Stimulated activated effector memory CD8-positive, alpha-beta T cell treated with anti-CD3 and anti-CD28 coated beads, Interleukin-12 subunit alpha, Interleukin-12 subunit beta, amount 100 ng/mL, for 72 hours (primary cell): ENCODE measurements around the gene LLCFC1.
A peak's percentile ranks its signal among the peaks of the same experiment; 100 is the strongest.

ENCODE experiments used
- ATAC-seq: fragments of 150-1000 bp; cut with Tn5 transposase; 2 replicates; pipeline ENCODE4 v1.10.0; 2021
- DNase-seq, 2 donors: peaks; one replicate each; pipeline ENCODE4 v3.0.0; 2021 to 2022; ENCODE audit warnings: low spot score in 2 of 2
- H3K27ac Mint-ChIP-seq: one replicate; pipeline ENCODE4 v1.8.0; 2022; ENCODE audit warnings: mild to moderate bottlenecking, mixed read lengths
- H3K36me3 Mint-ChIP-seq: one replicate; pipeline ENCODE4 v1.8.0; 2022; ENCODE audit warnings: mild to moderate bottlenecking, mixed read lengths
- H3K4me1 Mint-ChIP-seq: one replicate; pipeline ENCODE4 v1.8.0; 2022; ENCODE audit warnings: mixed read lengths
- H3K4me3 Mint-ChIP-seq: one replicate; pipeline ENCODE4 v1.8.0; 2022; ENCODE audit warnings: mild to moderate bottlenecking, mixed read lengths
- H3K9me3 Mint-ChIP-seq: one replicate; pipeline ENCODE4 v1.8.0; 2022; ENCODE audit warnings: mixed read lengths

LLCFC1 gene

DNA sequence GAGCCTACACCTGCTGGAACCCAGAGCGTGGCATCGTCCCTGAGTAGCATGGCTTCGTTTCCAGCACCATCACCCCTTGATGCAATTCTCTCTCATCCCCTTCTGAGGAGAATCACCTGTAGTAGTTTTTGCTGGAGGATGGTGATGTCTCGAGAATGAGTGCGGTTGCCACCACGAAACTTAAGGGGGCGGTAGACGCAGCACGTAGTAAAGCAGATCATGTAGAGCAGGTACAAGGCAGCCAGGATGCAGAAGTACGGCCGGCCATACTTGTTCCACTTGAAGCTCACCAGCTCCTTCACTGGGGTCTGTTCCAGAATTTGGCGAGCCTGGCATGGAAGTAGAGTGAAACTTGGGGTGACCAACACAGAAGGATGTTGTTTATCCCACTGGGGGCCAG lies 13.9 kb upstream of the LLCFC1 start:
- H3K4me3 Mint-ChIP-seq = no peak overlapping the region
- no peaks in the 10 kb centered on the region for H3K9me3 Mint-ChIP-seq
- no peaks in the 10 kb centered on the region for H3K36me3 Mint-ChIP-seq
- ATAC-seq (no peak), DNase-seq (no peak)
- no peaks in the 10 kb centered on the region for H3K4me1 Mint-ChIP-seq
- no peak overlapping the region for H3K27ac Mint-ChIP-seq

DNA sequence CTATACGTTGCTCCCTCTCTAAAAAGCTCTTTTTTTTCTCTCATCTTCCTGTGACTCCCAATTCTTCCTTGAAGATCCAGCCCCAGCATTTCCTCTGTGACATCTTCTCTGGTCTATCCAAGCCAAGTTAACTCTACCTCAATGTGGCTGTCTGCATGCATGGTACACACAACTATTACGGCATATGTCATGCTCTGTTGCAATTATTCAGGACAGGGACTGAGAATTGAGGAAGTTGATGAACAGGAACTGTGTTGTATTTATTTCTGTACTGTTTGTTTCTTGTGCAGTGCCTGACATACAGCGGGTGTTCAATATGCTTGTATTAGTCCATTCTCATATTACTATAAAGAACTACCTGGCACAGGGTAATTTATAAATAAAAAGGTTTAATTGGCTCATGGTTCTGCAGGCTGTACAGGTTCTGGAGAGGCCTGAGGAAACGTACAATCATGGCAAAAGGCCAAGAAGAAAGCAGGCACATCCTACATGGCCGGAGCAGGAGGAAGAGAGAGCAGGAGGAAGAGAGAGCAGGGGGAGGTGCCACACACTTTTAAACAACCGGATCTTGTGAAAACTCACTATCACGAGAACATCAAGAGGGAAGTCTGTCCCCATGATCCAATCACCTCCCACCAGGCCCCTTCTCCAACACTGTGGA lies 12.1 kb upstream of the LLCFC1 start:
- DNase-seq = no peak
- no peak overlapping the region for H3K4me3 Mint-ChIP-seq
- H3K27ac Mint-ChIP-seq = no peak overlapping the region
- no peak for ATAC-seq
- H3K4me1 Mint-ChIP-seq = no peaks in the 10 kb centered on the region
- no peaks in the 10 kb centered on the region for H3K9me3 Mint-ChIP-seq
- no peaks in the 10 kb centered on the region for H3K36me3 Mint-ChIP-seq

DNA sequence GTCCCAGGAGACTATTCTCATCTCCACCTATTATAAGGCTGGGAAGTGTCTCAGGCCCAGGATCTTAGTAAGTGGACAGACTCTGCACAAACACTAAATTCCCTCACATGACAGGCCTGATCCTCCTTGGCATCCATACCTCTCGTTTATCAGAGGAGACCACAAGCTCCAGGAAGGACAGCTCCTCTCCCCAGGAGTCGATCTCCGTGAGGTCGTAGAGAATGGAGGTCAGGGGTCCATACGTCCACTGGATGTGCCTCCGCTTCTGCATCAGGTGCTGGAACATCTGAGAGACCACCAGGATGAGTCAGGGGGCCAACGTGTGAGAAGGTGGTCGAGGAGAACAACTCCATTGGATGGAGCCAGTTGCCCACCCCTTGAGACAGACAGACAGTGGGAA lies 11.3 kb upstream of the LLCFC1 start:
- H3K27ac Mint-ChIP-seq = no peak overlapping the region
- no peaks in the 10 kb centered on the region for H3K4me1 Mint-ChIP-seq
- H3K4me3 Mint-ChIP-seq = no peak overlapping the region
- H3K36me3 Mint-ChIP-seq = no peaks in the 10 kb centered on the region
- ATAC-seq = no peak
- no peaks in the 10 kb centered on the region for H3K9me3 Mint-ChIP-seq
- DNase-seq = no peak

DNA sequence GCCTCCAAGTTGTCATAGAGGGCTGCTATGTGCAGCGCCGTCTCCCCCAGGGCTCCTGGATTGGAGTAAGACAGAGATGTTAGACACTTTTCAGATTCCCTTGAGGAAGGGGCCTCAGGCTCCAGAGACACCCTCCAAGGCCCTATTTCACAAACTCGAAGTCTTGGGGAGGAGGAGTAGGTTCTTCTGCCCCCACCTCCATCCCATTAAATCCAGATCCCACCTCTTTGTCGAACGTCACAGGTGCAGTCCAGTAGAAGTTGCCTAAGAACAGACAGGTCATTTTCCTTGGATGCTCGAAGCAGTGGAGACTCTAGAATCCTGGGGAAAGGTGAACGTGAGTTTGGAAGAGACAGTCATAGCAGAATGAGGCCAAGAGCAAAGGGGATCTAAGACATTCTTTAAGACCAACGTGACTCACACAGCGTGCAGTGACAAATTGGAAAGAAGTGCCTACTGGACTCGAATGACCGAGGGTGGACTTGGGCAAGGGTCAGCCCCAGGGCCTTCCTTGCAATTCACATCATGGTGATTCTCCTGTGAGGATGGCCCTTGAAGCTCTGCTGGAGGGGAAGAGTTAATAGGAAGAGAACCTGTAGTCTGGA lies 9.1 kb upstream of the LLCFC1 start:
- Mint-ChIP-seq H3K4me1 (peaks cover 6% of the 10 kb centered on the region), H3K36me3 (no peaks in the 10 kb centered on the region), H3K9me3 (no peaks in the 10 kb centered on the region), H3K27ac (no peak overlapping the region), H3K4me3 (no peak overlapping the region)
- no peak for ATAC-seq
- no peak for DNase-seq

DNA sequence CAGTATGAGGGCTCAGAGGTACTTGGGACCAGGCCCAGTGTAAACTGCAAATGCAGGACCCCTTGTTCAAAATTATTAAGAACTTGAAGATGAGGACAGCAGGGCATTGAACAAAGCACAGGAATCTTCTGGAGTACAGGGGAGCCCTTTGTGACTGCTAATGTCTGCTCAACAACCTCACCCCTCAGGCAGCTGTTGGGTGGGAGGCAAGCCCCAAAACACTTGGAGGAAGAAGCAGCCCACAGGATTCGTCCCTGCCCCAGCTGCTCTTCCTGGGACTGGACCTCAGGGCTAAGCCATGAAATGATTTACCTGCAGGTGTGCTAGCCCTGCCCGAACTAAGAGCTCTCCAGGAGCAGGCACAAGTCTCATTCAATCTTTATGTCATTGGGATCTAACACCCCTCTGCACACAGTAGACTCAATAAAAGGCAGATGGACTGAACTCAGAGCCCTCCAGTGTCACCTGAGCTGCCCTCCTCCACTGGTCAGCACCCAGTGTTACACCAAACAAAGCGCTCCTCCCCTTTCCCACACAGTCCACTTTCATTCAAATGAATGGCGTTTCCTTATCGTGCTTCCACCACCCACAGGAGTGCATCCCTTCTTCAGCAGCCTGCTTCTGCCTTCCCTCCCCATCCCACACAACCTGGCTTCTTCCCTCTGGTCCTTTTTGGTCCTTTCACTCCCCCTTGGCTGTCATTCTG lies 6.7 kb upstream of the LLCFC1 start:
- ATAC-seq (no peak), DNase-seq (no peak)
- H3K36me3 Mint-ChIP-seq = no peaks in the 10 kb centered on the region
- no peak overlapping the region for H3K27ac Mint-ChIP-seq
- H3K4me1 Mint-ChIP-seq = peaks cover 6% of the 10 kb centered on the region
- H3K4me3 Mint-ChIP-seq = no peak overlapping the region
- no peaks in the 10 kb centered on the region for H3K9me3 Mint-ChIP-seq

DNA sequence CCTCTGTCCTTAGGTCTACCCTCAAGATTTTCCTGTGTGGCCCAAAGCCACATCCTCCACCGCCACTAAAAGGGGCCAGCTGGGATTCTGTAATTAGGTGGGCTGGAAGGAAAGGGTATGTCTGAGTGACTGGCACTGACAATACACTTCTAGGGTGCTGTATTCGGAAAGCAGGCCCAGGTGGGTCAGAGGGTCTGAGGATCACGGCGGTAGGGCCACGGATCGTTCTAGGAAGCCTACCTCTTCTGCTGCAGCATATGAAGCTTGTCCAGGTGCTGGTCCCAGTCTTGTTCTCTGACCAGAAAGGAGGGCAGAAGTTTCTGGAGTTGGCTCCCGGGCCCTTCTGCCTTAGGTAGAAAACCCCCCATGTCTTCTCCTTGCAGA lies 6.2 kb upstream of the LLCFC1 start:
- Mint-ChIP-seq H3K36me3 (no peaks in the 10 kb centered on the region), H3K9me3 (no peaks in the 10 kb centered on the region), H3K27ac (no peak overlapping the region), H3K4me3 (no peak overlapping the region), H3K4me1 (peaks cover 6% of the 10 kb centered on the region)
- no peak for ATAC-seq
- DNase-seq = no peak

DNA sequence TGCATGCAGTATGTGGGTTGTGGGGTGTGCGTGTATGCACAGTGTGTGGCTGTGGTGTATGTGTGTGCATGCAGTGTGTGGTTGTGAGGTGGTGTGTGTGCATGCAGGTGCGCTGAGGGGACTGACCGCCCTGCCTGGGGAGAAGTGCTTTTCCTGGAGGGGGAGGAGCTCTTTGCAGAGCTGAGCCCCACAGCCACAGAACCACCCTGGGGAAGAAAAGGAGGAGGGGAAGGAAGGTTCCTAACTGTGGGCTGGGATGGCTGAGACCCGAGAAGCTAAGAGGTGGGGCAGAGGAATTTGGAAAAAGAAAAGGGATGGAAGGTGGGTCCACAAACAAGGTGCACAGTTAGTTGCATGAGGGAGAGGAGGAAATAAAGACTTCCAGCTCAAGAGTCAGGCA lies 5.7 kb upstream of the LLCFC1 start, which contains the start of gene TRPV5:
TSS of gene TRPV5 (minus strand) at position 123 of the 400 bp plus-strand sequence. CDS start 287 bp downstream, outside the sequence.
- no peak within 1 kb of the TSS for H3K27ac Mint-ChIP-seq
- no peaks in the 10 kb centered on the region for H3K36me3 Mint-ChIP-seq
- no peak within 1 kb of the TSS for H3K4me3 Mint-ChIP-seq
- peaks cover 6% of the 10 kb centered on the region for H3K4me1 Mint-ChIP-seq
- DNase-seq (no peak), ATAC-seq (peak; percentile 24)
- no peaks in the 10 kb centered on the region for H3K9me3 Mint-ChIP-seq

DNA sequence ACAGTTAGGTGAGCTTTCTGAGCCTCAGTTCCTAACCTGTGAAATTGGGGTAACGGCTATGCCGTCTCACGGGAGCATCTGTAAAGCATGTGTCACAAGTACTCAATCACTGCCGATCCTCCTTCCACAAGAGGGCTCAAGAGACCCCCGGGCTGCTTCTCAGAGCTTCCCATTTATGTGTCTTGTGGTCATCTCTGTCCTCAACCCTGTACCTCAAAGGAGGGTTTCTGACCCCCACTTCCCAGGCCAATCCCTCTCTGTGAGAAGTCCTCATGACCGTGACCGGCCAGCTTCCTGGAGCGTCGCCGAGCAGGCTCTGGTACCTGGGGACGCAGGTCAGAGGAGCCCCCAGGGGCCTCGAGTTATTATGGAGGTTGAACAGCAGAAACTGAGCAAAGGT lies 5.2 kb upstream of the LLCFC1 start:
- ATAC-seq (no peak), DNase-seq (no peak)
- Mint-ChIP-seq H3K9me3 (no peaks in the 10 kb centered on the region), H3K36me3 (no peaks in the 10 kb centered on the region), H3K4me1 (peaks cover 6% of the 10 kb centered on the region), H3K4me3 (no peak overlapping the region), H3K27ac (no peak overlapping the region)

DNA sequence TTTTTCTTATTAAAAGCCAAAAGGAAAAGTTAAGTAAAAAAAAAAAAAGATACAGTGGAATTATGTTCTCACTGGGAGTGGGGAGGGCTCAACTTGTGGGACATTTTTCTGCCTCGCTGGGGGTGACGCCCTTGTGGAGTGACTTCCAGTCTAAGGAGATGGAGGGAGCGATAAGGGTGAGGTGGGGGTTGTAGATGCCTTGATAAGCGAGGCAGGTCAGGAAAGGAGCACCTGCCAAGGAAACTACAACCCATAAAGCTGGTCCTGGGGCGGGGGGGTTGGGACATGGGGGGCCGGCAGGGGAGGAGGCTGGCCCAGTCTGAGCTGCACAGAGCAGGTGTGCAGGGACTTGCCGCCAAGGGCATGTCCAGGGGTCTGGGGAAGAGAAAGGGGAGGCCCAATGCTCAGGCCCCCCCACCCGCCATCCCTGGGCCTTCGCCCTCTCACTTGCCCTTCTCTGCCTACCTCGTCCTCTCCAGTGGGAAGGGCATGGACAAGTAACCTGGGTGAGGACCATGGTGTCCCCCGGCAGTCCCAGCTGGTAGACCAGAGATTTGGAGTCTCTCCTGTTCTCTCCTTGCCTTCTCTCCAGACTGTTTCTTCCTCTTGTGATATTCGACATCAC lies 3.2 kb upstream of the LLCFC1 start:
- peaks cover 6% of the 10 kb centered on the region for H3K4me1 Mint-ChIP-seq
- no peaks in the 10 kb centered on the region for H3K9me3 Mint-ChIP-seq
- no peaks in the 10 kb centered on the region for H3K36me3 Mint-ChIP-seq
- no peak overlapping the region for H3K27ac Mint-ChIP-seq
- no peak overlapping the region for H3K4me3 Mint-ChIP-seq
- DNase-seq (no peak), ATAC-seq (no peak)

DNA sequence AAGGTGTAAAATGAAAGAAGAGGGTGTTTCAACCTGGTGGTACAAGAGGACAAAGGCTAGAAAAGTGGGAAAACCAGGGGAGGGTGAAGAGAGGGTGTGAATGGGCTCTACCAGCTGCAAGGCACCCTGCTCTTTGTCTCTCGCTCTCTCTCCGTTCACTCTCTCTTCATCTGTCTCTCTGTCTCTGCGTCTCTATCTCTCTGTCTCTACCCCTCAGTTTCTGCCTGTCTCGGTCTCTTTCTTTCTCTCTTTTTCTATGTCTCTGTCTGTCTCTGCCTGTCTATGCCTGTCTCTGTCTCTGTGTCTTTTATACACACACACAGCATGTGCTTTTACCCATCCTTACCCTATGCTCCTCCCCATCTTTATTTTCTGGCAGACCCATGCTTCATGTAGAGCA lies 673 bp upstream of the LLCFC1 start:
- H3K4me3 Mint-ChIP-seq = no peak overlapping the region
- peaks cover 1% of the 10 kb centered on the region for H3K4me1 Mint-ChIP-seq
- ATAC-seq = no peak
- DNase-seq = no peak
- H3K36me3 Mint-ChIP-seq = no peaks in the 10 kb centered on the region
- H3K9me3 Mint-ChIP-seq = no peaks in the 10 kb centered on the region
- H3K27ac Mint-ChIP-seq = no peak overlapping the region

DNA sequence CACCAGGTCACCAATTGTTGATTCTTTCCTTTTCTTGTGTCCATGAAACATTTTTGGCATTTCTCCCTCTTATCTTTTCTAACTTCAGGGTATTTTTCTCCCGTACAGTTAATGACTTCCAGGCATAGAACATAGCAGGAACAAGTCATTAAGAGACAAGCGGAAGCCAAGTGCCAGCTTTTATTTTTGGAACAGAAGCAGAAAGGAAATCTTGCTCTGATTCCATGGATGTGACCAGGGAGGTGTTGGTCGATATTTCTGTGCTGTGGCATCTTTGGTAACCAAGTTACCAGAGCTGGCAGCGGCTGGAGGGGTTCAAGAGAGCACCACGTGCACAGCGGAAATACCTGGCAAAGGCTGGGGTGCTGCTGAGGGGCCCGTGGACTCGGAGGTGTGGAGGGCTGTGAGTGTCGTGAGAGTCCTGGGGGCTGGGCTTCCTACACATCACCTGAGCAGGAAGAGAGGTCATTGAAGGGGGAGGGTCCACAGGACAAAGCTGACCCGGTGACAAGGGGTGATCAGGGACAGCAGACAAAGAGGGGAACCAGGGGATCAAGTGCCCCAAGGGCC lies 1.8 kb downstream of the LLCFC1 start:
- Mint-ChIP-seq H3K9me3 (no peaks in the 10 kb centered on the region), H3K36me3 (no peaks in the 10 kb centered on the region), H3K4me3 (no peak overlapping the region), H3K4me1 (no peaks in the 10 kb centered on the region), H3K27ac (no peak overlapping the region)
- ATAC-seq (no peak), DNase-seq (no peak)

DNA sequence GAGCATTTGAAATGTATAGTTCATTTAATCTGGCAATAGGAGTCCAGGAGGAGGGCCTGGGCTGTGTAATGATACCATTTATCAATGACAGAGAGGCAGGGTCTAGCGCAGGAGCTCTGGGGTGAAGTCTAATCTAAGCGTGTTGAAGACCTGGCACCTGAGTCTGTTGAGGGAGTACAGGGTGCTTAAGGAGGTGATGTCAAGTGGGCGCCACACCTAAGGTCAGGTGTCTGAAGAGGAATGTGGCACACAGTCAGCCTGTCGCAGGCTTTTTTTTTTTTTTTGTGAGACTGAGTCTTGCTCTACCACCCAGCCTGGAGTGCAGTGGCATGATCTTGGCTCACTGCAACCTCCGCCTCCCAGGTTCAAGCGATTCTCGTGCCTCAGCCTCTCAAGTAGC lies 2.3 kb downstream of the LLCFC1 start:
- Mint-ChIP-seq H3K27ac (no peak overlapping the region), H3K4me1 (no peaks in the 10 kb centered on the region)
- ATAC-seq = no peak

DNA sequence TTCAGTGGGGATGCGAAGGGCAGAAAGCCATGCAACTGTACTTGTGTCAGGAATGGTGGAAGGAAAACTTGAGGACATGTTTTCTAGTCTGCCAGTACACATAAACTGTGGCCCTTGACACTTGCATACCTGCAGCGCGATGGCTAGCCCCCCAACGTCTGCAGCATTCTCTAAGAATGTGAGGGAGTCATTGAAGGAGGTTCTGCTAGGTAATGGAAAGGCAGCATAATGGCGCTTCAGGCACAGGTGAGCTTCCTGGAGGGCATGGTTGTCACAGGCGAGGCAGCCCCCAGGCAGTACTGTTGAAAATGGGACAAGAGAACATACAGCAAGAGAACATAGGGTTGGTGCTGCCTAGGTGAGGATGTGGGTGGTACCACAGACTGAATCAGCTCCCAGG lies 3.5 kb downstream of the LLCFC1 start:
- ATAC-seq (no peak), DNase-seq (no peak)
- H3K4me1 Mint-ChIP-seq = no peaks in the 10 kb centered on the region
- no peak overlapping the region for H3K27ac Mint-ChIP-seq
- H3K4me3 Mint-ChIP-seq = no peak overlapping the region
- no peaks in the 10 kb centered on the region for H3K9me3 Mint-ChIP-seq
- no peaks in the 10 kb centered on the region for H3K36me3 Mint-ChIP-seq

More for the DNA sequence above, 2.3 kb downstream of the LLCFC1 start:
- no peaks in the 10 kb centered on the region for H3K9me3 Mint-ChIP-seq
- H3K4me3 Mint-ChIP-seq = no peak overlapping the region
- DNase-seq = no peak
- H3K36me3 Mint-ChIP-seq = no peaks in the 10 kb centered on the region

DNA sequence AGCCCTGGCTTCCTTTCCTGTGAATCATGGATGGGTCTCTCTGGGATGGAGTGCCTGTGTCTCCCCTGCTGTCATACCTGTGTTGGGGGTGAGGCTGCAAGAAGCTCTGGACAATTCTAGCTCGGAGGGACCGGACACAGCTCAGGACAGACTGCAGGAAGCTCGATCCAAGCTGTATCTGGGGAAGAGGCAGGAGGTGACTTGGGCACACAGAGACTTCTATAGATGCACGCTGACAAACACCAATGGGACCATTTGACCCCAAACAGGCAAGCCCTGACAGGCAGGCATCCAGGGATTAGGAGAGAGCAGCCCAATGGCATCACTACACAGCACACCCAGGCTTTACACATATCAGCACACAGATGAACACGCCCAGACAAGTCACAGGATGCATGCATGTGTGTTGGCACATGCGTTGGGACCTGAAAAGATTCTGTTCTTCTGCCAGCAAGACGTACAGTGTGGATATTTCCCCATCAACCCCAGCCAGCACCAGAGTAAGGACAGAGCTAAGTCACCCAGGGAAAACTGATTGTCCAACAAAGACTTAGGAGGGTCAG lies 4.5 kb downstream of the LLCFC1 start:
- H3K9me3 Mint-ChIP-seq = no peaks in the 10 kb centered on the region
- H3K4me3 Mint-ChIP-seq = no peak overlapping the region
- no peak overlapping the region for H3K27ac Mint-ChIP-seq
- ATAC-seq = peak; percentile 5
- H3K4me1 Mint-ChIP-seq = no peaks in the 10 kb centered on the region
- no peak for DNase-seq
- no peaks in the 10 kb centered on the region for H3K36me3 Mint-ChIP-seq

DNA sequence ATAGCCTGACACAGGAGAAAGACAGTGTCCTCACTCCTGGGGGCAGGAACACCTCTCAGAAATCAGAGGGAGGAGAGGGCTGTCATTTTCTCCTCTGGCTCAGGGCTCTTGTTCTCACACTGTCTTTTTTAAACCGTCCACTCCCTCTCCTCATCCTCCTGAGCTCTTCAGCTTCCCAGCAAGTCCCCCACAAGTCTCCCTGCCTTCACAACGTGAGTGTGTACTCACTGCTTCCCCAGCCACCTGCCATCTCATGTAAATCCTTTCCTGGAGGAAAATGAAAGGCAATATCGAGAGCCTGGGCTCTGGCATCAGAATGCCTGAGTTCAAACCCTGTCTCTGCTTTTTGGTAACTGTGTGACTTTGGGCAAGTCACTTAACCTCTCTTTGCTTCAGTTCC lies 5.7 kb downstream of the LLCFC1 start:
- Mint-ChIP-seq H3K27ac (no peak overlapping the region), H3K4me3 (no peak overlapping the region), H3K4me1 (no peaks in the 10 kb centered on the region), H3K36me3 (no peaks in the 10 kb centered on the region), H3K9me3 (no peaks in the 10 kb centered on the region)
- ATAC-seq (no peak), DNase-seq (no peak)
